Measurements from ENCODE around the gene PCBP3.
"Not testable (repeated sequence)": the region's sequence is repeated elsewhere in the genome, so short reads cannot be mapped to it uniquely, and the experiment has no call there.

PCBP3 gene

GRCh38 chr21:45973475-45974072 is 330.0 kb downstream of the PCBP3 start:
- in situ Hi-C loops (cut with HindIII; ENCODE audit: low pct_unique_long_range_greater_than_20kb, low sequenced_read_pairs) = no loop called here
- DNase-seq (ENCODE audit: low read depth in 1 of 2, low spot score in 1 of 2) = peak; percentile 47 to 83
- TF ChIP-seq JUND (IDR thresholded peaks at IDR 0.05; ENCODE audit: low read depth) = no peak

- no peak for DNase-seq (ENCODE audit: low read depth in 1 of 2, low spot score in 1 of 2)
- in situ Hi-C loops (cut with HindIII; ENCODE audit: low pct_unique_long_range_greater_than_20kb, low sequenced_read_pairs) = no loop called here
- no peak for TF ChIP-seq JUND (IDR thresholded peaks at IDR 0.05; ENCODE audit: low read depth)
Observed at GRCh38 chr21:45974073-45975019, 330.8 kb downstream of the PCBP3 start.

GRCh38 chr21:45975020-45975666 is 331.6 kb downstream of the PCBP3 start:
- no peak for TF ChIP-seq JUND (IDR thresholded peaks at IDR 0.05; ENCODE audit: low read depth)
- in situ Hi-C loops (cut with HindIII; ENCODE audit: low pct_unique_long_range_greater_than_20kb, low sequenced_read_pairs) = no loop called here
- DNase-seq (ENCODE audit: low read depth in 1 of 2, low spot score in 1 of 2) = no peak

- DNase-seq (ENCODE audit: low read depth in 1 of 2, low spot score in 1 of 2); in situ Hi-C loops (cut with HindIII; ENCODE audit: low pct_unique_long_range_greater_than_20kb, low sequenced_read_pairs): not testable (repeated sequence)
Observed at GRCh38 chr21:45975667-45976409, 332.3 kb downstream of the PCBP3 start.

GRCh38 chr21:45976701-45977311 is 333.3 kb downstream of the PCBP3 start:
- DNase-seq (ENCODE audit: low read depth in 1 of 2, low spot score in 1 of 2) = no peak
- in situ Hi-C loops (cut with HindIII; ENCODE audit: low pct_unique_long_range_greater_than_20kb, low sequenced_read_pairs) = no loop called here
- TF ChIP-seq JUND (IDR thresholded peaks at IDR 0.05; ENCODE audit: low read depth) = no peak

- in situ Hi-C loops (cut with HindIII; ENCODE audit: low pct_unique_long_range_greater_than_20kb, low sequenced_read_pairs) = no loop called here
- DNase-seq (ENCODE audit: low read depth in 1 of 2, low spot score in 1 of 2) = no peak
- no peak for TF ChIP-seq JUND (IDR thresholded peaks at IDR 0.05; ENCODE audit: low read depth)
Observed at GRCh38 chr21:45977396-45977795, 333.9 kb downstream of the PCBP3 start.

GRCh38 chr21:45979141-45979631 is 335.7 kb downstream of the PCBP3 start:
- no peak for TF ChIP-seq JUND (IDR thresholded peaks at IDR 0.05; ENCODE audit: low read depth)
- in situ Hi-C loops (cut with HindIII; ENCODE audit: low pct_unique_long_range_greater_than_20kb, low sequenced_read_pairs) = no loop called here

GRCh38 chr21:45979651-45980050 is 336.1 kb downstream of the PCBP3 start:
- in situ Hi-C loops (cut with HindIII; ENCODE audit: low pct_unique_long_range_greater_than_20kb, low sequenced_read_pairs) = no loop called here
- no peak for DNase-seq (ENCODE audit: low read depth in 1 of 2, low spot score in 1 of 2)
- TF ChIP-seq JUND (IDR thresholded peaks at IDR 0.05; ENCODE audit: low read depth) = no peak

More at GRCh38 chr21:45979141-45979631, 335.7 kb downstream of the PCBP3 start:
- DNase-seq (ENCODE audit: low read depth in 1 of 2, low spot score in 1 of 2) = no peak

GRCh38 chr21:45980271-45980670 is 336.7 kb downstream of the PCBP3 start:
- TF ChIP-seq JUND (IDR thresholded peaks at IDR 0.05; ENCODE audit: low read depth) = no peak
- in situ Hi-C loops (cut with HindIII; ENCODE audit: low pct_unique_long_range_greater_than_20kb, low sequenced_read_pairs) = no loop called here
- DNase-seq (ENCODE audit: low read depth in 1 of 2, low spot score in 1 of 2) = no peak

- in situ Hi-C loops (cut with HindIII; ENCODE audit: low pct_unique_long_range_greater_than_20kb, low sequenced_read_pairs) = no loop called here
- TF ChIP-seq JUND (IDR thresholded peaks at IDR 0.05; ENCODE audit: low read depth) = no peak
- no peak for DNase-seq (ENCODE audit: low read depth in 1 of 2, low spot score in 1 of 2)
Observed at GRCh38 chr21:45980697-45981096, 337.2 kb downstream of the PCBP3 start.

- in situ Hi-C loops (cut with HindIII; ENCODE audit: low pct_unique_long_range_greater_than_20kb, low sequenced_read_pairs) = no loop called here
- TF ChIP-seq JUND (IDR thresholded peaks at IDR 0.05; ENCODE audit: low read depth) = no peak
- DNase-seq (ENCODE audit: low read depth in 1 of 2, low spot score in 1 of 2) = peak; percentile 61 to 69
Observed at GRCh38 chr21:45981151-45982091, 337.9 kb downstream of the PCBP3 start, which contains the start of gene COL6A1. Gene COL6A1 (plus strand): TSS chr21:45981770. CDS start chr21:45981851, 81 bp downstream.

Measured in T47D (cell line).